GM12865 (cell line): ENCODE results near the gene MORN2.

ENCODE experiments used
- DNase-seq: peaks from one replicate; pipeline ENCODE4 v3.0.0; 2010; ENCODE audit warnings: low read depth
- H3K4me3 ChIP-seq: 2 replicates; pipeline ENCODE4 v1.5.1; 2011; ENCODE audit warnings: mild to moderate bottlenecking, low read depth, low read length, control low read depth
- CTCF ChIP-seq: IDR thresholded peaks from 2 replicates; pipeline ENCODE4 v1.5.1; 2011; ENCODE audit warnings: low read length, control low read depth, low read depth, inconsistent platforms; ENCODE audit not compliant: insufficient read depth; ENCODE audit errors: missing control alignments

Gene MORN2

GRCh38 chr2:38909872-38910271, 34.1 kb downstream of the MORN2 start:
- TF ChIP-seq CTCF = no peak
- no peak overlapping the region for H3K4me3 ChIP-seq
- DNase-seq = no peak

- no peak overlapping the region for H3K4me3 ChIP-seq
- no peak for DNase-seq
- TF ChIP-seq CTCF = no peak
These were observed 35.4 kb downstream of the MORN2 start for GRCh38 chr2:38911191-38911590.

GRCh38 chr2:38912619-38913018, 36.8 kb downstream of the MORN2 start:
- no peak for TF ChIP-seq CTCF
- no peak overlapping the region for H3K4me3 ChIP-seq
- no peak for DNase-seq

- H3K4me3 ChIP-seq = no peak overlapping the region
- no peak for DNase-seq
- TF ChIP-seq CTCF = no peak
These were observed 46.6 kb downstream of the MORN2 start for GRCh38 chr2:38922389-38922788.

- no peak for DNase-seq
- no peak overlapping the region for H3K4me3 ChIP-seq
- no peak for TF ChIP-seq CTCF
These were observed 47.1 kb downstream of the MORN2 start for GRCh38 chr2:38922902-38923301.

GRCh38 chr2:38925982-38926381, 50.2 kb downstream of the MORN2 start:
- no peak for TF ChIP-seq CTCF
- DNase-seq = no peak
- no peak overlapping the region for H3K4me3 ChIP-seq

- H3K4me3 ChIP-seq = no peak overlapping the region
- no peak for TF ChIP-seq CTCF
- no peak for DNase-seq
These were observed 54.8 kb downstream of the MORN2 start for GRCh38 chr2:38930600-38930999.
